ENCODE data around the gene SIK2. TPM values are rescaled to one million over a fixed set of nuclear protein-coding genes. Genes with fewer than 3 reads are reported as not detected.

SIK2 gene
- total and polyA plus RNA-seq, 9 of the 15 experiments (the other 6 are each of a cell fraction or from before 2014, with no cell fraction given): 0.74 to 11.6 (median 3.8) TPM

- Histone ChIP-seq H3K9ac (ENCODE audit: insufficient read depth in 1 of 2, low read depth in 2 of 2, low read length in 2 of 2) (no peak overlapping the region; a peak in 1 of 4 replicates), H3K9me1 (ENCODE audit: control insufficient read depth, insufficient read depth, low read length) (no peaks in the 10 kb centered on the region), H2AFZ (ENCODE audit: low read depth, low read length) (peak overlapping the region; percentile 71; the same call in 1 of the 2 replicates), H3K79me2 (ENCODE audit: control insufficient read depth, insufficient read depth, low read length) (no peaks in the 10 kb centered on the region), H3K9me3 (replicated peaks; ENCODE audit: control insufficient read depth, insufficient read depth, low read depth, low read length) (no peaks in the 10 kb centered on the region), H3K27me3 (ENCODE audit: control insufficient read depth in 2 of 2, insufficient read depth in 2 of 2, low read length in 2 of 2) (no peaks in the 10 kb centered on the region), H3K4me1 (replicated peaks in 1 of 2; ENCODE audit: control insufficient read depth in 2 of 2, insufficient read depth in 2 of 2, low read length in 2 of 2) (peaks cover 0 to 3% of the 10 kb centered on the region in 2 experiments; a peak in 2 of 5 replicates), H4K20me1 (replicated peaks; ENCODE audit: control insufficient read depth, insufficient read depth, low read length) (no peaks in the 10 kb centered on the region), H3K27ac (ENCODE audit: extremely low read depth, low read depth, low read length) (peak overlapping the region; percentile 62; the same call in 1 of the 3 replicates), H3K4me3 (no peak overlapping the region), H3K4me2 (ENCODE audit: insufficient read depth, low read length) (no peak overlapping the region), H3K36me3 (ENCODE audit: control insufficient read depth, insufficient read depth, low read length) (peaks cover 6% of the 10 kb centered on the region; the same call in 1 of the 3 replicates)
- in situ Hi-C loops (cut with MboI): no loop called here
- ChIA-PET CTCF (ENCODE audit: low intra/inter-chr PET ratio) (no interaction called here), POLR2A (no interaction called here)
- DNase-seq (ENCODE audit: extremely low read depth in 1 of 4, low spot score in 3 of 4): peak in 3 of 4 experiments; percentile 9 to 36 (median 19)
- WGBS (ENCODE audit: insufficient coverage, low coverage, missing lambda C conversion rate): 5% methylated on average over 1 of the region's 1 CpG
- intact Hi-C loops (cut with micrococcal nuclease): no loop called here
- ATAC-seq: peak; percentile 82
- BruUV-seq (replicated peaks): no TSS peak
- no peak for TF ChIP-seq STAG1 (CRISPR knock-in tag; IDR thresholded peaks at IDR 0.05; ENCODE audit: borderline replicate concordance)
- no peak for TF ChIP-seq COPS2 (conservative IDR thresholded peaks at IDR 0.05)
- TF ChIP-seq SAP30 (IDR thresholded peaks at IDR 0.05; ENCODE audit: borderline replicate concordance, insufficient read depth, low read depth, low read length, poor library complexity, severe bottlenecking): no peak
- TF ChIP-seq NFRKB (IDR thresholded peaks at IDR 0.05; ENCODE audit: low read depth): no peak
- no peak for TF ChIP-seq THAP12 (CRISPR knock-in tag; IDR thresholded peaks at IDR 0.05)
- TF ChIP-seq L3MBTL2 (IDR thresholded peaks at IDR 0.05): no peak
- TF ChIP-seq CGGBP1 (CRISPR knock-in tag; IDR thresholded peaks at IDR 0.05): no peak
- TF ChIP-seq PCBP1 (IDR thresholded peaks at IDR 0.05; ENCODE audit: low read depth, low read length, poor library complexity, severe bottlenecking): no peak
- TF ChIP-seq YY1 (IDR thresholded peaks at IDR 0.05; ENCODE audit: borderline replicate concordance in 1 of 3, control insufficient read depth in 1 of 3, extremely low read depth in 1 of 3, insufficient read depth in 3 of 3, insufficient read length in 1 of 3, insufficient replicate concordance in 2 of 3, low read depth in 1 of 3, low read length in 2 of 3): peak in 1 of 3 experiments; percentile 36
- no peak for TF ChIP-seq CAMTA2 (CRISPR knock-in tag; conservative IDR thresholded peaks at IDR 0.05)
- TF ChIP-seq BACH1 (tag; IDR thresholded peaks at IDR 0.05): no peak
- TF ChIP-seq RFX1 (IDR thresholded peaks at IDR 0.05): peak; percentile 4; the same call in 1 of the 2 replicates
- peak; percentile 26 for FAIRE-seq
These were observed 33.4 kb downstream of the SIK2 start for GRCh38 chr11:111635706-111636045.
